Endothelial cell of umbilical vein (primary cell): Measurements from ENCODE around the gene ANKRD13C. TPM values are rescaled to one million over a fixed set of nuclear protein-coding genes. Genes with fewer than 3 reads are reported as not detected.

Experiments used
- BruUV-seq: library from RNA; stranded (reverse); fragments of 400-500 nt; replicated peaks from 2 replicates; lab custom pipeline; 2021; lab: Mats Ljungman, UMichigan
- CTCF ChIA-PET: fragments of 300-600, 350-600 bp; sonication (Branson Sonifier 250); formaldehyde crosslinking; loops from one replicate; lab custom pipeline; 2021; ENCODE audit warnings: antibody characterized with exemption, inconsistent platforms; lab: Charles Lee
- POLR2A ChIA-PET: fragments of 300-600, 350-600 bp; sonication (Branson Sonifier 250); formaldehyde crosslinking; loops from one replicate; lab custom pipeline; 2021; ENCODE audit warnings: antibody characterized with exemption, inconsistent platforms; lab: Charles Lee
- DNase-seq: peaks from one replicate; pipeline ENCODE4 v3.0.0-alpha.2; 2011; ENCODE audit warnings: low read depth, low spot score
- FAIRE-seq: peaks from 2 replicates; lab custom pipeline; 2011; peaks lifted over from hg19 to GRCh38; lab: Jason Lieb, UNC
- H2AFZ ChIP-seq: 2 replicates; pipeline ENCODE4 v1.6.0; 2012; ENCODE audit warnings: low read depth, low read length, control low read depth, inconsistent platforms
- H3K27ac ChIP-seq: 2 replicates; pipeline ENCODE4 v1.5.1; 2011; ENCODE audit warnings: low read depth, mild to moderate bottlenecking, control low read depth, low read length, moderate library complexity; ENCODE audit not compliant: insufficient read depth
- H3K27me3 ChIP-seq, 2 experiments: 2 replicates each; pipeline versions ENCODE4 v1.6.0 to v1.6.1; 2011; ENCODE audit warnings: low read length in 2 of 2, mixed read lengths in 1 of 2; ENCODE audit not compliant: control insufficient read depth in 2 of 2, insufficient read depth in 2 of 2
- H3K36me3 ChIP-seq, 2 experiments: 2 replicates in 1 of 2; 3 replicates in 1 of 2; pipeline ENCODE4 v1.5.1; 2011; ENCODE audit warnings: low read length in 2 of 2, mild to moderate bottlenecking in 1 of 2, moderate library complexity in 1 of 2; ENCODE audit not compliant: control insufficient read depth in 2 of 2, insufficient read depth in 2 of 2; ENCODE audit errors: extremely low read depth in 1 of 2
- H3K4me1 ChIP-seq: 3 replicates; pipeline ENCODE4 v1.5.1; 2011; ENCODE audit warnings: mild to moderate bottlenecking, low read length; ENCODE audit not compliant: control insufficient read depth, insufficient read depth; ENCODE audit errors: extremely low read depth
- H3K4me2 ChIP-seq: 2 replicates; pipeline ENCODE4 v1.6.1; 2011; ENCODE audit warnings: low read length, control low read depth, mixed read lengths; ENCODE audit not compliant: insufficient read depth
- H3K4me3 ChIP-seq, 3 experiments: fragments of 200-600 bp in 1 of 3; sonication (generic), shearing (Covaris generic) in 1 of 3; replicated peaks in 1 of 3; 2 replicates each; pipeline ENCODE4 v1.5.1; 2011 to 2016; ENCODE audit warnings: control low read depth in 3 of 3, low read length in 3 of 3, mild to moderate bottlenecking in 2 of 3, inconsistent platforms in 1 of 3, low read depth in 1 of 3, moderate library complexity in 1 of 3; ENCODE audit not compliant: insufficient read depth in 1 of 3
- H3K79me2 ChIP-seq: 2 replicates; pipeline ENCODE4 v1.6.0; 2012; ENCODE audit warnings: low read length, inconsistent platforms; ENCODE audit not compliant: control insufficient read depth, insufficient read depth
- H3K9ac ChIP-seq: replicated peaks from 2 replicates; pipeline ENCODE3; 2011; ENCODE audit warnings: low read length, control low read depth; ENCODE audit not compliant: insufficient read depth; ENCODE audit errors: extremely low read depth
- H3K9me1 ChIP-seq: replicated peaks from 3 replicates; pipeline ENCODE4 v1.6.0; 2011; ENCODE audit warnings: mild to moderate bottlenecking, low read length; ENCODE audit not compliant: control insufficient read depth, insufficient read depth; ENCODE audit errors: extremely low read depth
- H3K9me3 ChIP-seq: replicated peaks from 2 replicates; pipeline ENCODE4 v1.5.1; 2012; ENCODE audit warnings: low read length, inconsistent platforms; ENCODE audit not compliant: control insufficient read depth, insufficient read depth
- H4K20me1 ChIP-seq: replicated peaks from 2 replicates; pipeline ENCODE3; 2011; ENCODE audit warnings: mild to moderate bottlenecking, low read length; ENCODE audit not compliant: control insufficient read depth, insufficient read depth; ENCODE audit errors: extremely low read depth
- CTCF ChIP-seq, 2 donors: IDR thresholded peaks; 1 replicate in 1 of 2; 2 replicates in 1 of 2; pipeline ENCODE4 v1.5.1; 2011; ENCODE audit warnings: low read length in 2 of 2, mild to moderate bottlenecking in 2 of 2, moderate library complexity in 2 of 2, control low read depth in 1 of 2, inconsistent platforms in 1 of 2, low read depth in 1 of 2; ENCODE audit not compliant: insufficient read depth in 1 of 2; ENCODE audit errors: extremely low read depth in 1 of 2
- EZH2 ChIP-seq: IDR thresholded peaks from 2 replicates; pipeline ENCODE4 v1.6.1; 2012; ENCODE audit warnings: borderline replicate concordance, low read depth, mild to moderate bottlenecking, moderate library complexity, low read length, inconsistent platforms; ENCODE audit not compliant: severe bottlenecking
- FOS ChIP-seq: IDR thresholded peaks from 2 replicates; pipeline ENCODE4 v1.6.1; 2011; ENCODE audit warnings: mild to moderate bottlenecking, low read length, moderate library complexity, borderline replicate concordance; ENCODE audit not compliant: insufficient read depth
- JUN ChIP-seq: IDR thresholded peaks from 2 replicates; pipeline ENCODE4 v1.6.1; 2011; ENCODE audit warnings: borderline replicate concordance, low read depth; ENCODE audit not compliant: insufficient read length, insufficient read depth
- MYC ChIP-seq: IDR thresholded peaks from one replicate; pipeline ENCODE4 v1.6.1; 2011; ENCODE audit warnings: mild to moderate bottlenecking, low read depth, low read length
- POLR2A ChIP-seq: IDR thresholded peaks from 2 replicates; pipeline ENCODE4 v1.6.1; 2012; ENCODE audit warnings: low read depth, mild to moderate bottlenecking, control low read depth, low read length
- POLR2AphosphoS5 ChIP-seq: IDR thresholded peaks from 2 replicates; pipeline ENCODE4 v1.6.1; 2012; ENCODE audit warnings: low read depth, mild to moderate bottlenecking, control low read depth, low read length, moderate library complexity; ENCODE audit not compliant: insufficient read depth
- dilution Hi-C: fragments of 300-500 bp; cut with MboI; formaldehyde crosslinking; loops from one replicate; pipeline ENCODE4 v1.15.0; 2019; ENCODE audit warnings: low sequenced_read_pairs; ENCODE audit not compliant: extremely low pct_ligation_motif_present
- intact Hi-C: fragments of 100-400 bp; cut with micrococcal nuclease; formaldehyde crosslinking; loops from one replicate; pipeline ENCODE4 v1.10.0; 2022
- polyA plus RNA-seq, 4 experiments: library from polyadenylated mRNA; depleted of rRNA in 3 of 4; stranded (reverse) in 3 of 4; unstranded in 1 of 4; fragments of >200 nt; gene quantifications; 2 replicates each; pipeline versions ENCODE4 v1.2.1 to v1.2.3, GENCODE V29; 2011 to 2012; ENCODE audit warnings: missing spikeins in 1 of 4
- total RNA-seq: library from RNA; stranded (reverse); gene quantifications from 2 replicates; pipeline ENCODE4 v1.2.3, GENCODE V29; 2021

ANKRD13C gene
- total and polyA plus RNA-seq, 2 donors (not counting 3 experiments of a cell fraction or from before 2014, with no cell fraction given): 4.6 to 17.3 TPM

- Histone ChIP-seq H3K9me1 (no peaks in the 10 kb centered on the region), H3K4me1 (no peaks in the 10 kb centered on the region), H3K27me3 (no peaks in the 10 kb centered on the region), H3K9ac (no peak overlapping the region), H4K20me1 (no peaks in the 10 kb centered on the region), H3K27ac (no peak overlapping the region), H3K4me2 (no peak overlapping the region), H3K79me2 (peaks cover 1% of the 10 kb centered on the region), H2AFZ (no peak overlapping the region), H3K36me3 (peaks cover 2% of the 10 kb centered on the region in 2 experiments), H3K4me3 (no peak overlapping the region), H3K9me3 (no peaks in the 10 kb centered on the region)
- FAIRE-seq (no peak), DNase-seq (no peak)
- no peak for TF ChIP-seq POLR2AphosphoS5
- no peak for TF ChIP-seq JUN
- TF ChIP-seq FOS: no peak
- TF ChIP-seq EZH2: no peak
- no peak for TF ChIP-seq POLR2A
- TF ChIP-seq MYC: no peak
- TF ChIP-seq CTCF (IDR thresholded peaks at IDR 0.05; ENCODE audit: extremely low read depth in 1 of 2, insufficient read depth in 1 of 2, low read depth in 1 of 2, low read length in 2 of 2): no peak
- intact Hi-C loops: no loop called here
- BruUV-seq: no TSS peak
- dilution Hi-C loops: no loop called here
- CTCF ChIA-PET: no interaction called here
- POLR2A ChIA-PET: no interaction called here
These were observed 55.0 kb downstream of the ANKRD13C start for GRCh38 chr1:70299472-70299871.
